Right lobe of liver (tissue), 6 donors: ENCODE measurements around the gene C11orf16. TPM values are rescaled to one million over a fixed set of nuclear protein-coding genes. Genes with fewer than 3 reads are reported as not detected.

Source experiments
- ATAC-seq, 4 donors: fragments of 200-7000 bp; cut with Tn5 transposase; one replicate each; pipeline ENCODE4 v1.9.1; 2020; ENCODE audit warnings: mild to moderate bottlenecking in 4 of 4, moderate library complexity in 4 of 4
- DNase-seq, 3 donors: peaks; one replicate each; pipeline ENCODE4 v3.0.0-alpha.2; 2020
- H3K27ac ChIP-seq, 3 donors: fragments of 200-600 bp; one replicate each; pipeline ENCODE4 v1.8.0; 2022
- H3K27me3 ChIP-seq, 2 donors: fragments of 200-600 bp; one replicate each; pipeline ENCODE4 v1.8.0; 2022
- H3K36me3 ChIP-seq, 4 donors: fragments of 200-600 bp; sonication (generic) in 1 of 4; one replicate each; pipeline versions ENCODE4 v1.5.1 to v1.8.0; 2017 to 2022; ENCODE audit warnings: control low read depth in 1 of 4
- H3K4me1 ChIP-seq, 4 donors: fragments of 200-600 bp; sonication (generic) in 1 of 4; one replicate each; pipeline versions ENCODE4 v1.5.1 to v1.8.0; 2017 to 2022; ENCODE audit warnings: control low read depth in 1 of 4
- H3K4me3 ChIP-seq, 3 donors: fragments of 200-600 bp; one replicate each; pipeline ENCODE4 v1.8.0; 2022
- H3K9me3 ChIP-seq, 4 donors: fragments of 200-600 bp; sonication (generic) in 1 of 4; one replicate each; pipeline versions ENCODE4 v1.5.1 to v1.8.0; 2017 to 2022; ENCODE audit warnings: control low read depth in 1 of 4
- POLR2A ChIP-seq: fragments of 450-650 bp; IDR thresholded peaks from one replicate; pipeline ENCODE4 v1.6.1; 2017; ENCODE audit warnings: antibody characterized with exemption, mild to moderate bottlenecking
- WGBS: methylation state at CpG from one replicate; pipeline ENCODE4 v1.1.6; 2018; ENCODE audit warnings: low coverage, low lambda C conversion rate; ENCODE audit not compliant: insufficient coverage; ENCODE audit errors: missing lambda C conversion rate; 5-methylcytosine and 5-hydroxymethylcytosine counted together
- intact Hi-C, 2 donors: fragments of 100-400 bp; cut with DNase I; formaldehyde crosslinking; loops; one replicate each; pipeline versions ENCODE4 v1.11.2 to v1.14.1; 2022
- total RNA-seq, 6 experiments: library from RNA; depleted of rRNA in 2 of 6; stranded (reverse); fragments of >200 nt in 2 of 6; fragmentation: NEBNext Ultra II Directional in 3 of 6; extraction: Animal tissue kit (Norgen Biotek cat#: 25700) in 3 of 6; gene quantifications; one replicate each; pipeline versions ENCODE4 v1.1.0 to v1.2.4, GENCODE V29; 2016 to 2023
- TF ChIP-seq, protein P1 (sequence below), 4 donors: fragments of 200-600 bp in 3 of 4; fragments of 450-650 bp in 1 of 4; IDR thresholded peaks; one replicate each; pipeline versions ENCODE4 v1.5.1 to v1.8.0; 2016 to 2022; ENCODE audit warnings: antibody characterized with exemption in 4 of 4, mild to moderate bottlenecking in 2 of 4
- donor health status: DM: no; HTN: yes; CAD: no.
- donor health status: DM: no; HTN: no; CAD: no.
- donor health status: DM: no; HTN: no; CAD: no.
- donor health status: DM: no; HTN: yes; CAD: no.
- donor health status: DM: no; HTN: yes; CAD: no.

The C11orf16 gene
- total RNA-seq, 6 experiments from 2014 or later: not detected

DNA sequence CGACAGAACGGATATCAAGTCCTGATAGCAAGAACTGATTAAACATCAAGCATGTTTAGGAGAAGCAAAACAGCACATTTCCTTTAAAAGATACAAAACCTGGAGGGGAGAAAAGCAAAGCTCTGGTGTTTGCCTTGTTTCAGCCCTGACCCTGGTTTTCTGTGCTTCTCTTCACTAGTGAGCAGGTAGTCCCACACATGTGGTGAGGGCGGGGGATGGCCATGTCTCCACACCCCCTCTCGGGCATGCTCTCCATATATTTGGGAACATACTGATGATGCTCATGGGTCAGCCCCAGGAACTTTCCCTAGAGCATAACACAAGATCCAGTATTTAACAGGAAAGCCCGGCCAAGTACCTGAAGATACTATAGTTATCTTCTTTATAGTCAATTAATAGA, 10.1 kb downstream of the C11orf16 start:
- DNase-seq (no peak), ATAC-seq (no peak)
- no peaks in the 10 kb centered on the region for H3K9me3 ChIP-seq
- no peak overlapping the region for H3K27ac ChIP-seq
- WGBS: 89% methylated on average over 5 of the region's 5 CpGs
- no peaks in the 10 kb centered on the region for H3K4me1 ChIP-seq
- H3K27me3 ChIP-seq: no peaks in the 10 kb centered on the region
- no peak overlapping the region for H3K4me3 ChIP-seq
- no peak for TF ChIP-seq POLR2A
- TF ChIP-seq, protein P1, sequence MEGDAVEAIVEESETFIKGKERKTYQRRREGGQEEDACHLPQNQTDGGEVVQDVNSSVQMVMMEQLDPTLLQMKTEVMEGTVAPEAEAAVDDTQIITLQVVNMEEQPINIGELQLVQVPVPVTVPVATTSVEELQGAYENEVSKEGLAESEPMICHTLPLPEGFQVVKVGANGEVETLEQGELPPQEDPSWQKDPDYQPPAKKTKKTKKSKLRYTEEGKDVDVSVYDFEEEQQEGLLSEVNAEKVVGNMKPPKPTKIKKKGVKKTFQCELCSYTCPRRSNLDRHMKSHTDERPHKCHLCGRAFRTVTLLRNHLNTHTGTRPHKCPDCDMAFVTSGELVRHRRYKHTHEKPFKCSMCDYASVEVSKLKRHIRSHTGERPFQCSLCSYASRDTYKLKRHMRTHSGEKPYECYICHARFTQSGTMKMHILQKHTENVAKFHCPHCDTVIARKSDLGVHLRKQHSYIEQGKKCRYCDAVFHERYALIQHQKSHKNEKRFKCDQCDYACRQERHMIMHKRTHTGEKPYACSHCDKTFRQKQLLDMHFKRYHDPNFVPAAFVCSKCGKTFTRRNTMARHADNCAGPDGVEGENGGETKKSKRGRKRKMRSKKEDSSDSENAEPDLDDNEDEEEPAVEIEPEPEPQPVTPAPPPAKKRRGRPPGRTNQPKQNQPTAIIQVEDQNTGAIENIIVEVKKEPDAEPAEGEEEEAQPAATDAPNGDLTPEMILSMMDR (IDR thresholded peaks at IDR 0.05): no peak
- intact Hi-C loops: no loop called here
- H3K36me3 ChIP-seq: peaks cover 0 to 19% (median 2%) of the 10 kb centered on the region in 4 donors

DNA sequence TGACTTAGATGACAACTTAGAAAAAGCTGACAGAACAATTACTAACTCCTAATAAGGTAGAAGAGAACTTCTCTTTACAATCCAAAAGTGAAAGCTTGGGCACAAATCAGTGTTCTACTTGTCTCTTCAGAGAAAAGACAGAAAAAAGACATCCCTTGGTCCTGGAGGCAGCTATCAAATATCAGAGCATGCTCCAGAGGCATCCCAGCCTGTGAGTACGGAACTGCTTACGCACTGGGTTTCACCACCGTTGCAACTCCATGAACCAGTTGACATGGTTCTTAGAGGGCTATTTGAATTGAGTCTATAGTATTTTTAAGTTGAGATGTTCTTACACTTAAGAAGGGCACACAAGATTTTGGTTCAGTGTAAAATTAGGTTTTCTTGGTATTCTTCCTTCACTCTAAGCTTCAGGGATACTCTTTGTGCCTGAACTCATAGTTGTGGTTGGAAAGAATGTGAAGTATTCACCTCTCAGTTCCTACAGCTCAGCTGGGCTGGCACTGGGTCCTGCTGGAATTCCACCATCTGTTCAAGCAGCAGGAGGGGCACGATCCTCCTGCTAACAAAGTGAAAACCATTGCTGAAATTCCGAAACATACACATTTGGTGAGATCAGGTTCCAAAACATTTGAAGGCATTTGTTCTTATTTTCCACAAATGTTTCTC, 15.5 kb downstream of the C11orf16 start:
- Histone ChIP-seq H3K36me3 (peaks cover 0 to 25% (median 5%) of the 10 kb centered on the region in 4 donors), H3K4me3 (no peak overlapping the region), H3K27ac (peak overlapping the region in 1 of 3 donors; percentile 31), H3K9me3 (no peaks in the 10 kb centered on the region), H3K4me1 (no peaks in the 10 kb centered on the region), H3K27me3 (no peaks in the 10 kb centered on the region)
- no peak for DNase-seq
- intact Hi-C loops: no loop called here
- ATAC-seq: no peak
- no peak for TF ChIP-seq POLR2A
- TF ChIP-seq, protein P1 (IDR thresholded peaks at IDR 0.05): no peak
- WGBS: 60% methylated on average over 5 of the region's 5 CpGs

DNA sequence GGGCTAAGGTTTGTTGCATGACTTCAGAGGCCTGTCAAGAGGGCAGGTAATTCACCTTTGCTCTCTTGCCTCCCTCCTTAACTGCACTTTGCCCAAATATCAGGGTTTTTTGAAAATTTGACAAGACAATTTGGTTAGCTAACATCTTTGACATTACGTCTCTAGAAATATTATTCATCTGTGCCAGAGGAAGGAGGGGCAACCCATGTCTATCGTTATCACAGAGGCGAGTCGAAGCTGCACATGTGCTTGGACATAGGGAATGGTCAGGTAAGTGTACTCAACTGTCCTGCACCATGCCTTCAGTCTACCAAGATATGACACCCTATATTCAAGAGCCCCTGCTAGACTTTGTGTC, 18.1 kb downstream of the C11orf16 start:
- intact Hi-C loops: no loop called here
- Histone ChIP-seq H3K9me3 (no peaks in the 10 kb centered on the region), H3K4me3 (no peak overlapping the region), H3K36me3 (peaks cover 0 to 13% (median 5%) of the 10 kb centered on the region in 4 donors), H3K27ac (peak overlapping the region in 1 of 3 donors; percentile 40), H3K27me3 (no peaks in the 10 kb centered on the region), H3K4me1 (peaks cover 0 to 5% (median 0%) of the 10 kb centered on the region in 4 donors)
- no peak for TF ChIP-seq POLR2A
- TF ChIP-seq, protein P1 (IDR thresholded peaks at IDR 0.05): no peak
- ATAC-seq (no peak), DNase-seq (no peak)
- WGBS: 50% methylated on average over 4 of the region's 4 CpGs

DNA sequence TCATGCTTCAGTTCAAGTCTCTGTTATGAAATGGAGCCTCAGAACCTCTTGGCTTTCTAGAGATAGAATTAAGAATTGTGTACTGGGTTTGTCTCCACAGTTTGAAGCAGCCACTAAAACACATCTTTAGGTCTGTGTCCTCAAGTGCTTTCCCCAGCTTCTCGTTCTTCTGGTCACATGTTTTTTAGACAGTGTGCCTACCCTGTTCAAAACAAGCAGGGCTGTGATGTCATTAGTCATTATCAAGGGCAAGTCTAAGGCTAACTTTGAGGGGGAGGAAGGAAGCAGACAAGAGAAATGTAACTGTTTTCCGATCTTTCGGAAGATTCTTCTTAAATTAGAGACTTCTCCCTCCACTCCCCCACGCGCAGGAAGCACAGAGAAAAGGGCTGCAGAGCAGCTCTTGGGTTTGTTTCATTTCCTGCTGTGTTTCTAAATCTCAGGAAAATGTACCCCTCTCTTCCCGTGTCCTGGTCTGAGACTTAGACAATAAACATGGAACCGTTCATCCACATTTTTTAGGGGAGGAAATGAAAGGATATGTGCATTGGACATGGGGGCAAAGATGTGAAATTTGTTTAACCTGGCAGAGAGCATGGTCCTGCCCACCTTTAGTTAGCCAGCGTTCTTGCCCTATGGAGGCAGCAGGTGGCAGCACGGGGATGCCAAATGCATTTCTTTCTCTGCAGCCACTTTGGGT, 18.6 kb downstream of the C11orf16 start:
- DNase-seq (no peak), ATAC-seq (peak; percentile 4 to 42 (median 16))
- no peak for TF ChIP-seq POLR2A
- TF ChIP-seq, protein P1 (IDR thresholded peaks at IDR 0.05): peak; percentile 19 to 44 (median 43)
- intact Hi-C loops: no loop called here
- H3K27me3 ChIP-seq: no peaks in the 10 kb centered on the region
- WGBS: 33% methylated on average over 9 of the region's 9 CpGs
- H3K36me3 ChIP-seq: peaks cover 0 to 7% (median 5%) of the 10 kb centered on the region in 4 donors
- peak overlapping the region; percentile 1 to 40 (median 18) for H3K27ac ChIP-seq
- H3K4me3 ChIP-seq: no peak overlapping the region
- H3K9me3 ChIP-seq: no peaks in the 10 kb centered on the region
- H3K4me1 ChIP-seq: peaks cover 0 to 5% (median 0%) of the 10 kb centered on the region in 4 donors
